HEK293T (cell line): ENCODE results near the gene FTO.

Source experiments
- CTCF ChIA-PET: fragments of 350-600 bp; formaldehyde crosslinking; extraction: SDS; loops from one replicate; lab custom pipeline; 2021; ENCODE audit warnings: antibody characterized with exemption, inconsistent platforms; lab: Yijun Ruan, JAX
- POLR2A ChIA-PET: fragments of 350-600 bp; formaldehyde crosslinking; extraction: SDS; loops from one replicate; lab custom pipeline; 2020; ENCODE audit warnings: antibody characterized with exemption, inconsistent platforms; lab: Yijun Ruan, JAX
- DNase-seq: peaks from one replicate; pipeline ENCODE4 v3.0.0; 2012; ENCODE audit warnings: mixed read lengths; ENCODE audit errors: extremely low spot score
- ARNT ChIP-seq: fragments of 450-650 bp; IDR thresholded peaks from 2 replicates; pipeline ENCODE4 v1.6.1; 2017; ENCODE audit warnings: mild to moderate bottlenecking
- BHLHE40 ChIP-seq: fragments of 450-650 bp; IDR thresholded peaks from 2 replicates; pipeline ENCODE4 v1.6.1; 2016; ENCODE audit warnings: mild to moderate bottlenecking, moderate library complexity, borderline replicate concordance
- CTBP1 ChIP-seq: fragments of 450-650 bp; IDR thresholded peaks from 2 replicates; pipeline ENCODE4 v1.6.1; 2016; ENCODE audit warnings: borderline replicate concordance
- ELF4 ChIP-seq: fragments of 450-650 bp; IDR thresholded peaks from 2 replicates; pipeline ENCODE4 v1.6.1; 2017; ENCODE audit warnings: antibody characterized with exemption
- FOXA1 ChIP-seq: fragments of 450-650 bp; IDR thresholded peaks from 2 replicates; pipeline ENCODE4 v1.6.1; 2016; ENCODE audit warnings: mild to moderate bottlenecking
- FOXK2 ChIP-seq: fragments of 450-650 bp; IDR thresholded peaks from 2 replicates; pipeline ENCODE4 v1.6.1; 2016; ENCODE audit warnings: mild to moderate bottlenecking
- FOXM1 ChIP-seq: fragments of 450-650 bp; IDR thresholded peaks from 2 replicates; pipeline ENCODE4 v1.6.1; 2017; ENCODE audit warnings: mild to moderate bottlenecking, borderline replicate concordance
- HDGF ChIP-seq: fragments of 450-650 bp; IDR thresholded peaks from 2 replicates; pipeline ENCODE4 v1.6.1; 2017; ENCODE audit warnings: antibody characterized with exemption, borderline replicate concordance
- L3MBTL2 ChIP-seq: fragments of 450-650 bp; conservative IDR thresholded peaks from 2 replicates; pipeline ENCODE4 v1.6.1; 2016; ENCODE audit warnings: mild to moderate bottlenecking
- LEF1 ChIP-seq: fragments of 450-650 bp; IDR thresholded peaks from 2 replicates; pipeline ENCODE4 v1.6.1; 2017; ENCODE audit warnings: mild to moderate bottlenecking, borderline replicate concordance
- NFRKB ChIP-seq: fragments of 450-650 bp; IDR thresholded peaks from 2 replicates; pipeline ENCODE4 v1.6.1; 2016; ENCODE audit warnings: mild to moderate bottlenecking, moderate library complexity
- SUZ12 ChIP-seq: fragments of 450-650 bp; IDR thresholded peaks from 2 replicates; pipeline ENCODE4 v1.6.1; 2016; ENCODE audit warnings: mild to moderate bottlenecking
- TARDBP ChIP-seq: fragments of 450-650 bp; IDR thresholded peaks from 2 replicates; pipeline ENCODE4 v1.6.1; 2016
- ZNF384 ChIP-seq: fragments of 450-650 bp; IDR thresholded peaks from 2 replicates; pipeline ENCODE4 v1.6.1; 2016
- TF ChIP-seq, protein P1 (sequence below): fragments of 450-650 bp; IDR thresholded peaks from 2 replicates; pipeline ENCODE4 v1.6.1; 2016

FTO gene

DNA sequence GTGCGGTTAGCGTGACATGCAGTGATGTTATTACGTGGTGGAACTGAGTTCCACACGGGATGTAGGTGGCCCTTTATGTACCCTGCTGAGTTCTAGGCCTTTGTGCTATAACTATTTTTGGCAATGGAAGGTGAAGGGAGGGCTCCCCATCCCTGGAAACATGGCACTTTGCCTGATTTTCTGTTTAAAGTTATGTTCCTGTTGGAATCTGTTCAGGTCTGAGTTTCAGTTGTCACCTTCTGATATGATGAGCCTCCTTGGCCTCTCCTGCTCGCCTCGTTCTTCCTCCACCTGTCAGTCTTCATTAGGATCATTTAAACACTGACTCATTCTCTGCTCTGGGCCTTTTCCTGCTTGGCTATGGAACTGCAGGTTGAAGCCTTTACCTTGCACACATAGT, 200.6 kb downstream of the FTO start:
- DNase-seq: no peak
- POLR2A ChIA-PET: no interaction called here
- TF ChIP-seq FOXA1 (no peak), FOXM1 (no peak), NFRKB (no peak)
- CTCF ChIA-PET: no interaction called here

DNA sequence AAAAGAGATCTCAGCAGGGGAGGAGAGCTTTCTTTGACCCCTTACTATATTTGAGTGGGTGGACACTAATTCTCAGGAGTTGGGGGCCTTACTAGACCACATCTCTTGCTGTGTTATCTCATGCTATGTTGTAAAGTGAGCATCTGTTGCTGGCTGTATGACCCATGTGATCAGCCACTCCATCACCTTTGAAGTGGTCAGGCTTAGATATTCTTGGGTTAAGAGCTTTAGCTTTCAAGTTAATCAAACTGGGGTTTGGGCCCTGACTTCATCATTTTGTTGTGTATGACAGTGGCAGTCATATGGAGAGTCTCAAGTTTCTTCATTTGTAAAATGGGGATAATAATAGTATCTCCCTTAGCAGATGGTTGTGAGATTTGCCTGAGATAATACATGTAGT, 201.1 kb downstream of the FTO start:
- no peak for TF ChIP-seq HDGF
- ChIA-PET POLR2A (no interaction called here), CTCF (no interaction called here)
- no peak for DNase-seq

DNA sequence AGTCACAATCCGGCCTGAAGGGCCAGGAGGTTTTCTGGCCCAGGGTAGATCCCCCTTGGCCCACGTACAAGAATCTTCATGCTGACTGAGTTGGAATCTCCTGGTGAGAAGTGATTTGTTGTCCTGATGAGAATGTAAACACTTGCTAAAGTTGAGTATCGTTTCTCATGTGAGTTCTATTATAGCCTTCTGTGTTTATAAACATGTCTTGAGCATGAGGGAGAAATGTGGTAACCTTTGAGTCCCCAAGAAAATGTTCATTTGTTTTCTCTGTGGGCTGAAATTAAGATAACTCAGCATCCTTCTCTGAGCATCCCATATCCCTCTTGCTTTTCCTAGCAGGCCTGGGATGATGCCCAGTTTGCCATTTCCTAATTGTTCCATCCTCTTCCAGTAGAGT, 204.8 kb downstream of the FTO start:
- POLR2A ChIA-PET: no interaction called here

DNA sequence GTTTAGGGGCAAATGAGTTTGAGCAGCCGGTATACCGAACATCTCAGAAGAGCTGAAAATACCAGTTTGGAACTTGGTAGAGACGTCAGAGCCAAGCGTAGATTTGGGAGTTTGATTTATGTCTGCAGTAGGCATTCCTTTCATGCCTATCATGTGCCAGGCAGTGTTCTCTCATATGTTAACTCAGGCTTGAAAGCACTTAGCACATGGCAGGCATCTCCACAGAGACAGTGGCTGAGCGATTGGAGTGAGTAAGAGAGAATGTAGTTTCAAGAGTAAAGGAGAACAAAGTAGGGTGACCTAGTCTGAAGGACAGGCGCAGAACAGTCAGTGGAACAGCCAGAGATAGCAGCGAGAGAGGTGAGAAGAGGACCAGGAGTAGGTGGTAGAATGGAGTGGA, 207.0 kb downstream of the FTO start:
- POLR2A ChIA-PET: interaction anchor here (0.6 kb wide), 1 partner anchor 745 kb away, joined by 3 read pairs; no protein-coding TSS in a partner anchor
- CTCF ChIA-PET: no interaction called here
- DNase-seq: no peak
- TF ChIP-seq ZNF384: no peak
- TF ChIP-seq NFRKB: no peak
- no peak for TF ChIP-seq ELF4
- TF ChIP-seq ARNT: no peak
- no peak for TF ChIP-seq BHLHE40

More for the DNA sequence above, 204.8 kb downstream of the FTO start:
- TF ChIP-seq L3MBTL2 (no peak), HDGF (no peak), ARNT (no peak), CTBP1 (no peak), LEF1 (no peak), ELF4 (no peak), FOXK2 (no peak), TARDBP (no peak), SUZ12 (no peak)
- TF ChIP-seq, protein P1, sequence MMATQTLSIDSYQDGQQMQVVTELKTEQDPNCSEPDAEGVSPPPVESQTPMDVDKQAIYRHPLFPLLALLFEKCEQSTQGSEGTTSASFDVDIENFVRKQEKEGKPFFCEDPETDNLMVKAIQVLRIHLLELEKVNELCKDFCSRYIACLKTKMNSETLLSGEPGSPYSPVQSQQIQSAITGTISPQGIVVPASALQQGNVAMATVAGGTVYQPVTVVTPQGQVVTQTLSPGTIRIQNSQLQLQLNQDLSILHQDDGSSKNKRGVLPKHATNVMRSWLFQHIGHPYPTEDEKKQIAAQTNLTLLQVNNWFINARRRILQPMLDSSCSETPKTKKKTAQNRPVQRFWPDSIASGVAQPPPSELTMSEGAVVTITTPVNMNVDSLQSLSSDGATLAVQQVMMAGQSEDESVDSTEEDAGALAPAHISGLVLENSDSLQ: no peak
- CTCF ChIA-PET: no interaction called here
- no peak for DNase-seq

DNA sequence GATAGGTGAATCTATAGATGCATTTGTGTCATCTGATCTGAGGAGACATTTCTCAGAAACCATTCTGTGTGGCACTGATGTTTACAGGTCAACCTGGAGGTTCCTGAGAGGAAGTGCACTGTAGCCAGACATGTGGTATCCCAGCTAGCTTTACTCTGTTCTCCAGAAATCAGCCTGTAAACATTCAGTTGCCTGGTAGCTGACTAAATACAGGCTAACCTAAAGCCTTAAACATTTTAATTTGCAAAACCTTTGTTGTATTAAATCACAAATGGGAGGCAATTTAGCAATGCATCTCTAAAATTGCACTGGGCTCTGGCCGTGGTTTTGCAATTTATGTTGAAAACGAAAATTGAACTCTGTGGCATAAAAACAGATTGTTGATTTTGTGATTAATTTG, 207.6 kb downstream of the FTO start:
- no peak for DNase-seq
- CTCF ChIA-PET: no interaction called here
- TF ChIP-seq ELF4 (no peak), FOXK2 (no peak), ARNT (no peak), SUZ12 (no peak)
- TF ChIP-seq, protein P1: no peak
- POLR2A ChIA-PET: no interaction called here

DNA sequence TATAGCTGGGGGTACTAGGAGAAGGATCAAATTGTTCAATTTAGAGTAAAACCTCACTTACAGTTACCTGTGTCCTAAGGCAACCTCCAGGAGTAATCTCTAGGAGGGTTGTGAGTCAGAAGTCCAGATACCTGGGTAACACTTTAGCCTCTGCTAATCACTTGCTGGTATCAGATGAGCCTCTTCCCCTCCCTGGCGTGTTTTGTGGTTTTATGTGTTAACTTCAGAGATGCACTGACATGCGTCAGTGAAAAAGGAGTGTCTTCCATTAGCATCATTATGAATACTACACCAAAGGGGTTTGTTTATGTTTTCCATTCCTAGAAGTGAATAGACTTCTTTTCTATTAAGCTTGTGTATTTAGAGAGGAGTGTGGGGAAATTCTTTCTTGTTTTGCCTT, 208.2 kb downstream of the FTO start:
- no peak for DNase-seq
- ChIA-PET CTCF (interaction anchor here (0.9 kb wide), 1 partner anchor 12 kb away, joined by 3 read pairs; no protein-coding TSS in a partner anchor), POLR2A (interaction anchor here (0.5 kb wide), 1 partner anchor 49 kb away, joined by 3 read pairs; no protein-coding TSS in a partner anchor)
- TF ChIP-seq HDGF (no peak), TARDBP (no peak), ARNT (no peak), CTBP1 (no peak), LEF1 (no peak), SUZ12 (no peak), FOXK2 (no peak), FOXM1 (no peak), ZNF384 (no peak), BHLHE40 (no peak)

DNA sequence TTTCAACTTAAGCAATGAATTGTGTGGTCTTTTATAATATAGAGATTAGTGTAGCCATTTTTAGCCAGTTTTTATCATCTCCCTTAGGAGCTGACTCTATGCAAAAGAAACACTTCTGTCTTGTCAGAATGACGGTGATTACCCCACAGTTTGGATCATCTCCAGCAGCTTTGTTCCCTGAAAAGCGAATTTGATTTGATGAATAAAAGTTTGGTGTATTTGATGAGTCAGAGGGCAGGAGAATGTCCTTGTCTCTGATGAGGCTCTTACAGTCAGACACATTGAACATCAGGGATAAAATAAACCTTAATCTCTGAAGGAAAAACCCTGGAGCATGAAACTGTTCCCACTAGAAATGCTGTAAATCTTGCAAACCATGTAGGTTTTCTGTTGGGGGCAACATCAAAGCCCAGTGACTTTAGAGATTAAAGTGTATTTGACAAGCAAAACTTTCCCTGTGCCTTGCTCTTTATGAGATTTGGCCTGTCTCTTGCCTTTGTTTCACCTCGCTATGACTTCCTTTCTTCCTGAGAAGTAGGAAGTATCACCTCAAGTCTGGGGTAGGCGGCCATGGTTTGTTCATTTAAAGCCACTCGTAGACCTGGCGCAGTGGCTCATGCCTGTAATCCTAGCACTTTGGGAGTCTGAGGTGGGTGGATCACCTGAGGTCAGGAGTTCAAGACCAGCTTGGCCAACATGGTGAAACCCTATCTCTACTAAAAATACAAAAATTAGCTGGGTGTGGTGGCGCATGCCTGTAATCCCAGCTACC, 209.3 kb downstream of the FTO start:
- POLR2A ChIA-PET: no interaction called here
- CTCF ChIA-PET: interaction anchor here (0.6 to 0.9 kb wide), 2 partner anchors 11 to 165 kb away, joined by 3 read pairs; no protein-coding TSS in a partner anchor
- no peak for DNase-seq
- no peak for TF ChIP-seq BHLHE40
- no peak for TF ChIP-seq CTBP1
- TF ChIP-seq L3MBTL2: no peak
- TF ChIP-seq FOXK2: no peak
- no peak for TF ChIP-seq FOXM1
- no peak for TF ChIP-seq ARNT
- TF ChIP-seq NFRKB: no peak
- TF ChIP-seq LEF1: no peak
- TF ChIP-seq SUZ12: no peak
- no peak for TF ChIP-seq HDGF

DNA sequence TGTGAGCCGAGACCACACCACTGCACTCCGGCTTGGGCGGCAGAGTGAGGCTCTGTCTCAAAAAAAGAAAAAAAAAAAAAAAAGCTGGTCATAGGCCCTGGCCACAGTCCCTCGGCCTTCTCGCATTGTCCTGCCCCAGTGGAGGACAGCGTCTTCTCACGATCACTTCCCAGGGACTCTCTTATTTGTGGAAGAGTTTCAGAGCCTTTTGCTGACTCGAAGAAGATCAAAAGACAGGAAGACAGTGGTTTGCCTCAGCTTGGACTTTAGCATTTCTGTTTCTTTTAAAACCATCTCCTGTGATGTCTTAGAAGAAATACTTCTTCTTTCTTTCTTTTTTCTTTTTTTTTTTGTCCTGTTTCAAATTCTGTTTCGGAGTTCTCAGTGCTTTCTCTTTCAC, 210.0 kb downstream of the FTO start:
- DNase-seq: no peak
- ChIA-PET CTCF (no interaction called here), POLR2A (no interaction called here)
- TF ChIP-seq FOXK2: no peak
